Mammary epithelial cell (primary cell): Measurements from ENCODE around the gene PBLD.
"Not testable (repeated sequence)": the region's sequence is repeated elsewhere in the genome, so short reads cannot be mapped to it uniquely, and the experiment has no call there.

Experiments
- CTCF ChIP-seq, 2 donors: IDR thresholded peaks in 1 of 2; conservative IDR thresholded peaks in 1 of 2; 2 replicates each; pipeline ENCODE4 v1.5.1; 2011 to 2012; ENCODE audit warnings: inconsistent platforms in 2 of 2, low read length in 2 of 2, mild to moderate bottlenecking in 2 of 2, control low read depth in 1 of 2, low read depth in 1 of 2; ENCODE audit not compliant: insufficient read depth in 1 of 2; ENCODE audit errors: extremely low read depth in 1 of 2
- EZH2 ChIP-seq: IDR thresholded peaks from 2 replicates; pipeline ENCODE4 v1.6.1; 2012; ENCODE audit warnings: low read length, inconsistent platforms, borderline replicate concordance

DNA sequence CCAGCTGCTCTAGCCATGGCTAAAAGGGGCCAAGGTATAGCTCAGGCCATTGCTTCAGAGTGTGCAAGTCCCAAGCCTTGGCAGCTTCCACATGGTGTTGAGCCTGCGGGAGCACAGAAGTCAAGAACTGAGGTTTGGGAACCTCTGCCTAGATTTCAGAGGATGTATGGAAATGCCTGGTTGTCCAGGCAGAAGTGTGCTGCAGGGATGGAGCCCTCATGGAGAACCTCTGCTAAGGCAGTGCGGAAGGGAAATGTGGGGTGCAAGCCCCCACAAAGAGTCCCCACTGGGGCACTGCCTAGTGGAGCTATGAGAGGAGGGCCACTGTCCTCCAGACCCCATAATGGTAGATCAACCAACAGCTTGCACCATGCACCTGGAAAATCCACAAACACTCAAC lies 54.9 kb downstream of the PBLD start:
- TF ChIP-seq CTCF (conservative IDR thresholded peaks at IDR 0.05 in 1 of 2, IDR thresholded peaks at IDR 0.05 in 1 of 2; ENCODE audit: extremely low read depth in 1 of 2, insufficient read depth in 1 of 2, low read depth in 1 of 2, low read length in 2 of 2); EZH2: not testable (repeated sequence)
